NCI-H128 (cell line): Measurements from ENCODE around the gene GABRG1.

Source experiments
- DNase-seq: peaks from one replicate; lab custom pipeline; 2025; ENCODE audit not compliant: unreplicated experiment; lab: John Stamatoyannopoulos, UW

The GABRG1 gene

GRCh38 chr4:46123913-46124755 lies at the start of gene GABRG1:
Gene GABRG1, minus strand, starts transcription at chr4:46124054. Its CDS starts 141 bp downstream, at chr4:46123913.
- DNase-seq: no peak

DNA sequence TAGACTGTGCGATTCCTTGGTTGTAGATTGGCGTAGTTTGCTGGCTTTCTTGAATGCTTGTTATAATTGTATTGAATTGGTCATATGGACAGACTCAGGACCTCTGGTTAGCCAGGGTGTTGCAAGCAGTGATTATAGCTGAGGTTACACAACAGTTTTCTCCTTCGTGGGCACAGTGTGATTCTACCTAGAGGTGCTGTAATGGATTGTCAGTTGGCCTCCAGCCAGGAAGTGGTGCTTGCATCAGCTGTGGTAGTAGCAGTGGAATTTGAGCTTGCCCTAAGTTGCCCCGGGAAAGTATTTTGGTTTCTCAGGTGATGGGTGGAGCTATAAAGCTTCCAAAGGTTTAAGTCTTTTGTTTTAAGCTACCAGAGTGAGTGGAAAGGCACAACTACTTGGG lies 23.1 kb upstream of the GABRG1 start:
- DNase-seq: no peak

DNA sequence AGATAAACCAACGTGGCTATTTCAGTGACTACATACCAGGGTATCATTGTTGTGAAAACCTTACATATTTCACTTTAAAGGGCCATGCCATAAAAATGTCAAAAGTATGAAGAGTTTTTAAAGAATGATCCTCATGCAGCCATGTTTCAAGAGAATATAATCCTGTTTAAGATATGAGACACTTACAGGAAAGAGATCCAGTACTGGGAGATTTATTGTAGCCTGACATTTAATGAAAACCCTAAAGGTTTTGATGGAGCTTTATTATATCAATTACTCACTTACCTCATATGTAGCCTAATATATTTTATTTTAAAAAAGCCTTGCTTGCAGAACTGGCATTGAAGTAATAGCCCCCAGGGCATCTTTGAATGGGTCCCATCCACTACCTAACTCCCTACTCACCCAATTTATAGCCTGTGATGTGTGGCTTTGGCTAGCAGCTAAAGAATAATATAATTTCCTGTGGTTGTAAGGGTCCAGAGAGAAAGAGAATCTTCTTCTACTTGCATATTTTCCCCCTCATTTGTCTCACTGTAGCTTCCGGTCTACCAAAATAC lies 7.7 kb upstream of the GABRG1 start:
- no peak for DNase-seq

DNA sequence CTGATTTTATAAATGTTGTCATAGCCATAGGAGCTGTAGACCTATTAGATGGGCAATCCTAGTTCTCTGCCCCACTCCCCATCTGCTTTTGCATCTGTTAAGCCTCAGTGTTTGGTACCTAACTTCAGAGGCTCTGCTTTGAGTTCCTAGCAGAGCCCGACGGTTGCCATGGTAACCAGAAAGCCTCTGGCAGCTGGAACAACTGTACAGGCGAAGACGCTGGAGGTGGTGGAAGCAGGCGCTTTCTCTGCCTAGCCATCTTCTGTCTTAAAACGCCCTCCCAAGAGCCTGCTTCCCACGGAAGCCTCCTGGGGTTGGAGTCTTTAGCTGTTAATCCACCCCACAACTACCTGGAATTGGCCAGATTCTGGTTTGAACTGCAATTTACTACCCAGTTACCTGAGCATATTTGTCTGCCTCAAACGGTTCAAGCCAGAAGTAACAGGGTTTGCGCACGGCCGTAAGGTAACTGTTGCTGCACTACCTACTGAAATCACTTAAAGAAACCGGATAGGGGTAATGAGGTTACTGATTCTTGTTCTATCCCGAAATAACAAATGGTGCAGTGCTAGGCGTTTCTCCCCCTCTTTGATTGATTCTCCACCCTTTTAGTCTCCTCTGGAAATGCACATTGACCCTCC lies 1.0 kb upstream of the GABRG1 start:
- no peak for DNase-seq

DNA sequence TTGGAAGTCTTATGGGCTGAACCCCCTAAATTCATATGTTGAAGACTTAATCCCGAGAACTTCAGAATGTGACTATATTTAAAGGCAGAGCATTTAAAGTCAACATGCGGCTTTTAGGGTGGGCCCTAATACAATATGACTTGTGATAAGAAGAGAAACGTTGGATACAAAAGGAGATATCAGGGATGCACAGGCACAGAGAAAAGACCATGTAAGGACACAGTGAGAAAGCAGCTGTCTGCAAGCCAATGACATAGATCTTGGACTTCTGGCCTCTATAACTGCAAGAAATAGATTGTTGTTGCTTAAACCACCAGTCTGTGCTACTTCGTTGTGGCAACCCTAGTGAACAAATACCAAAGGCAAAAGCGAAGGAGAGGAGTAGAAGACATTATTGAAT lies 42.2 kb downstream of the GABRG1 start:
- DNase-seq: no peak

GRCh38 chr4:46081248-46081647 lies 42.6 kb downstream of the GABRG1 start:
- DNase-seq: no peak

- DNase-seq: no peak
Measured at GRCh38 chr4:46073778-46074177, 50.1 kb downstream of the GABRG1 start.

DNA sequence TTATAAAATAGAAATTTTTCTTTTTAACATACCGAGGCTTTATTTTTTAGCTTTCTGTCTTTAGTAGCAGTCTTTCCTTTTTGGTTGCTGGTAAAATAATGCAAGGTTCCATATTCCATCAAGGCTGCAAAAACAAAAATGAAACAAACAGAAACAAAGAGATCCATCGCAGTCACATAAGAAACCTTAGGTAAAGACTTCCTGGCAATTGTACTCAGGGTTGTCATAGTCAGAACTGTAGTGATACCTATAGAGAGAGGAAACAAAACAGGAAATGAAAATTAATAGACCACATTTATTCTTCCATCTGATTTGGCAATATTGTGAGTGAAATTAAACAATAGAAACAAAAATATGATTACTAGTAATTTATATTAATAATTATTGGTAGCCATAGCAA lies 72.5 kb downstream of the GABRG1 start:
- no peak for DNase-seq

DNA sequence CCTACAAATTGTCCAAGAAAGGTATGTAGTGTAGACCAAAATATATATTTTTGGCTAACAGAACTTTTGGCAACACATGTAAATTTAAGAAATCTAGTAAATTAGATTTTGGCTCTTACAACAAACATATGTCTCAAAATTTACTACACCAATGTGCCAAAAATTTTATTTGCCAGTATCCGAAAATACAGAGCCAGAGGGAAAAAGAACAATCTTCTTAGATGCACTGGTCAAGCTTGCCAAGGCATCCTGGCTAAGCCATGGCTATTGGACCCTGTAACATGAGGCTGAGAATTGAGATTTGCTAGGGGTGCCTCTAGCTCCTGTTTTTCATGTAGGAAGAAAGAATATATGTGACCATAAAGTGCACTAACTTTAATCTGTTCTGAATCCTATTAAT lies 91.8 kb downstream of the GABRG1 start:
- DNase-seq: no peak

GRCh38 chr4:46016306-46016705 lies 107.5 kb downstream of the GABRG1 start:
- no peak for DNase-seq

DNA sequence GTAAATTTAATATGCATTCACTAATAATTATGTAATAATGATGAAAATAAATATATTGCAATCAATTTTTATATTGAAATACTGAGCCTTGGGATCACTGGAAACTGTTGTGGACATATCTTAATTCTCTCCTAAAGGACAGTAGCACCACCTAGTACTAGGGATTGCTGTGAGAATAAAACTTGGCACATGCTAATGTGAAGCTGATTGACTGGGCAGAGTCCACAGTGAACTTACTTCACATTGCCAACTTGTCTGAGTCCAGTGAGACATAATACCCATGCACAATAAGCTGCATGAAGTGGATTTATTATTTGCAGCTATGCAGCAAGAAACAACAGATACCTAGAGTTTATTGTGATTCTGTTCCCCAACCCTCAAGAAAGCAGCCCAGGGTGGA lies 131.1 kb downstream of the GABRG1 start:
- DNase-seq: no peak

DNA sequence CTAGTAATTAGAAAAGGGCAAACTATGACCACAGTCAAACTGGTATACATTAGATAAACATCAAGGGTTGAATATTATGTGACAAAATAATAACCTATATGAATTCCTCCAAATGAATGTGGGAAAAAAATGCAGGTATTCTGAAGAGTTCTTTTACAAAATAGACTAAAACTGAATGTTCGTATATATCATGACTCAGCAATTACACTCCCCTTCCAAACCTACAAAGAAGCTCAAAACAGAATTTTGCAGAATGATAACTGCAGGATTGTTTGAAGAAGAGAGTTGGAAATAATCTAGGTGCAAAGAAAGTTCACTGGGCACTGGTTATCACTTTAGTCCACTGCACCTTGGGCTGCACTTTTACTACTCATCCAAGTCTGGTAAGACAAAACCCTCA lies 134.1 kb downstream of the GABRG1 start:
- DNase-seq: no peak

DNA sequence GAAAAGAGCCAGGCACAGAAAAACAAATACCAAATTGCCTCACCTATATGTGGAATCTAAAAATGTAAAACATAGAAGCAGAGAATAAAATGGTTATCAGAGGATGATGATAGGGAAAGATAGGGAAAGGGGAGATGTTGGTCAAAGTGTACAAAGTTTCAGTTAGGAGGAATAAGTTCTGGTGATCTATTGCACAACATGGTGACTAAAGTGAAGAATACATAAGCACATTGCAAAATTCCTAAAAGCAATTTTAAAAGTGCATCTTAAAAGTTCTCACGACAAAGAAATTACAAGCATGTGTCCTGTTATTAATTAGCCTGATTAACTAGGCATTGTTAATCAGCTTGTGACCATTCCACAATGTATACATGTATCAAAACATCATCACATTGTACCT lies 136.0 kb downstream of the GABRG1 start:
- DNase-seq: no peak
